SK-N-SH treated with all-trans-retinoic acid at 6 μM for 48 hours (cell line): ENCODE measurements around the gene PTGER3.

Experiments
- ATAC-seq: fragments of 200-7000 bp; cut with Tn5 transposase; 3 replicates; pipeline ENCODE4 v1.9.1; 2020; ENCODE audit warnings: mild to moderate bottlenecking, moderate library complexity
- ARNTL ChIP-seq: fragments of 450-650 bp; formaldehyde crosslinking; IDR thresholded peaks from 2 replicates; pipeline ENCODE4 v1.5.0; 2020; ENCODE audit warnings: low read depth, mild to moderate bottlenecking, moderate library complexity, borderline replicate concordance
- BACH2 ChIP-seq: fragments of 250-450 bp; sonication (Bioruptor Pico); IDR thresholded peaks from 2 replicates; pipeline ENCODE4 v1.9.0; 2021; ENCODE audit warnings: mild to moderate bottlenecking, borderline replicate concordance
- CSDC2 ChIP-seq: fragments of 250-450 bp; sonication (Bioruptor Pico); IDR thresholded peaks from 2 replicates; pipeline ENCODE4 v1.5.0; 2020; ENCODE audit warnings: mild to moderate bottlenecking, moderate library complexity
- ESRRG ChIP-seq: fragments of 250-450 bp; sonication (Bioruptor Pico); IDR thresholded peaks from 2 replicates; pipeline ENCODE4 v1.6.1; 2021; ENCODE audit warnings: mild to moderate bottlenecking
- ISL1 ChIP-seq: fragments of 250-450 bp; sonication (Bioruptor Pico); IDR thresholded peaks from 2 replicates; pipeline ENCODE4 v2.1.2; 2022; ENCODE audit warnings: mild to moderate bottlenecking, moderate library complexity
- OSR1 ChIP-seq: fragments of 250-450 bp; sonication (Bioruptor Pico); IDR thresholded peaks from 2 replicates; pipeline ENCODE4 v1.8.0; 2022; ENCODE audit warnings: moderate library complexity, mild to moderate bottlenecking, inconsistent platforms
- RARB ChIP-seq: fragments of 250-450 bp; sonication (Bioruptor Pico); IDR thresholded peaks from 2 replicates; pipeline ENCODE4 v1.8.0; 2021; ENCODE audit warnings: mild to moderate bottlenecking, moderate library complexity
- TCF4 ChIP-seq: fragments of 250-450 bp; sonication (Bioruptor Pico); IDR thresholded peaks from 2 replicates; pipeline ENCODE4 v1.8.0; 2021; ENCODE audit warnings: mild to moderate bottlenecking, moderate library complexity, borderline replicate concordance
- TOX ChIP-seq: fragments of 250-450 bp; sonication (Bioruptor Pico); IDR thresholded peaks from 2 replicates; pipeline ENCODE4 v1.8.0; 2021; ENCODE audit warnings: mild to moderate bottlenecking, moderate library complexity, borderline replicate concordance
- ZC3H10 ChIP-seq: fragments of 250-450 bp; sonication (Bioruptor Pico); IDR thresholded peaks from 2 replicates; pipeline ENCODE4 v1.5.1; 2021; ENCODE audit warnings: mild to moderate bottlenecking, moderate library complexity
- ZFP3 ChIP-seq: fragments of 250-450 bp; sonication (Bioruptor Pico); IDR thresholded peaks from 2 replicates; pipeline ENCODE4 v1.5.0; 2020; ENCODE audit warnings: mild to moderate bottlenecking, moderate library complexity
- ZFP30 ChIP-seq: fragments of 450-650 bp; formaldehyde crosslinking; IDR thresholded peaks from 2 replicates; pipeline ENCODE4 v1.5.0; 2022; ENCODE audit warnings: mild to moderate bottlenecking, moderate library complexity
- ZNF565 ChIP-seq: fragments of 450-650 bp; formaldehyde crosslinking; conservative IDR thresholded peaks from 2 replicates; pipeline ENCODE4 v1.5.0; 2020; ENCODE audit warnings: low read depth, mild to moderate bottlenecking, moderate library complexity
- ZNF70 ChIP-seq: fragments of 450-650 bp; formaldehyde crosslinking; IDR thresholded peaks from 2 replicates; pipeline ENCODE4 v1.5.0; 2020; ENCODE audit warnings: mild to moderate bottlenecking, moderate library complexity
- ZNF8 ChIP-seq: fragments of 450-650 bp; formaldehyde crosslinking; IDR thresholded peaks from 2 replicates; pipeline ENCODE4 v1.5.0; 2020; ENCODE audit warnings: mild to moderate bottlenecking, moderate library complexity
- TF ChIP-seq, protein P1 (sequence below): fragments of 250-450 bp; sonication (Bioruptor Pico); IDR thresholded peaks from 2 replicates; pipeline ENCODE4 v1.5.1; 2020; ENCODE audit warnings: low read depth, mild to moderate bottlenecking, moderate library complexity
- TF ChIP-seq, protein P2 (sequence below): fragments of 250-450 bp; sonication (Bioruptor Pico); IDR thresholded peaks from 2 replicates; pipeline ENCODE4 v1.8.0; 2021; ENCODE audit warnings: low read depth, mild to moderate bottlenecking, moderate library complexity, borderline replicate concordance
- TF ChIP-seq, protein P3 (sequence below): fragments of 250-450 bp; sonication (Bioruptor Pico); IDR thresholded peaks from 2 replicates; pipeline ENCODE4 v1.5.1; 2021; ENCODE audit warnings: mild to moderate bottlenecking, moderate library complexity
- TF ChIP-seq, protein P4 (sequence below): fragments of 250-450 bp; sonication (Bioruptor Pico); IDR thresholded peaks from 2 replicates; pipeline ENCODE4 v1.8.0; 2020; ENCODE audit warnings: mild to moderate bottlenecking, moderate library complexity, borderline replicate concordance
- TF ChIP-seq, protein P5 (sequence below): fragments of 250-450 bp; sonication (Bioruptor Pico); IDR thresholded peaks from 2 replicates; pipeline ENCODE4 v1.5.0; 2020; ENCODE audit warnings: mild to moderate bottlenecking, moderate library complexity

The PTGER3 gene

DNA sequence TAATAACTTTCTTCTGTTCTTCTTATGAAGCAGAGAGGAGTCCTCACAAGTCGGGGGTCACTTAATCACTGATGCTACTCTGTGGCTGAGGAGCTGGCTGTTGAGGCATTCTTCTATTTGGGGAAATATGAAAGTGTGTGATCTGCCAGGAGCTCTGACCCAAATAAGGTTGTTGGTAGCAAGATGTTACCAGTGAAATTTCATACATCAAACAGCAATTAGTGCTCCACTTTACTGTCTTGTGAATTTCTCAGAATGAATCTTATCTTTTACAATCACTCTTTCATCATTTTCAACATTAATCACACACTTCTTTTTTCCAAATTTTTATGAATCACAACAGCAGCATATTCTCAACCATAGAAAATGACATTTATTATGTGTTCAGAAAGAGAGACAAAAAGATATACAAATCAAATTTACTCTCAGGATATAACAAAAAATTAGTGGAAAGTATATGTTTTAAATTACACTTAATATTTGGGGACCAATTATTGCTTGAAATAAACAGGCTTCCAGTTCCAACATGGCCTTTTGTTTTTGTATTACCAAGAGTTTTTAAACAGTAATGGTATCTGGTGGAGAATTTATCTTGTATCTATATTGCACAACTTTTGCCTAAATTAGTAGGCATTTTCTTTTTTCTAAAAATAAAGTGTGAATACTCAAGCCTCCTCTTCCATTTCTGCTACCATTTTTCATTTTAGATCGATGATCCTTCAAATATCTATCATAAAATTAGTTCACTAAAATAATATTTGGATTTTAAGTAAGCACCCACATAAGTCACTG, 9.6 kb downstream of the PTGER3 start (continued):
- TF ChIP-seq, protein P1, sequence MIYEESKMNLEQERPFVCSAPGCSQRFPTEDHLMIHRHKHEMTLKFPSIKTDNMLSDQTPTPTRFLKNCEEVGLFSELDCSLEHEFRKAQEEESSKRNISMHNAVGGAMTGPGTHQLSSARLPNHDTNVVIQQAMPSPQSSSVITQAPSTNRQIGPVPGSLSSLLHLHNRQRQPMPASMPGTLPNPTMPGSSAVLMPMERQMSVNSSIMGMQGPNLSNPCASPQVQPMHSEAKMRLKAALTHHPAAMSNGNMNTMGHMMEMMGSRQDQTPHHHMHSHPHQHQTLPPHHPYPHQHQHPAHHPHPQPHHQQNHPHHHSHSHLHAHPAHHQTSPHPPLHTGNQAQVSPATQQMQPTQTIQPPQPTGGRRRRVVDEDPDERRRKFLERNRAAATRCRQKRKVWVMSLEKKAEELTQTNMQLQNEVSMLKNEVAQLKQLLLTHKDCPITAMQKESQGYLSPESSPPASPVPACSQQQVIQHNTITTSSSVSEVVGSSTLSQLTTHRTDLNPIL: no peak
- no peak for TF ChIP-seq ISL1 (CRISPR knock-in tag)

DNA sequence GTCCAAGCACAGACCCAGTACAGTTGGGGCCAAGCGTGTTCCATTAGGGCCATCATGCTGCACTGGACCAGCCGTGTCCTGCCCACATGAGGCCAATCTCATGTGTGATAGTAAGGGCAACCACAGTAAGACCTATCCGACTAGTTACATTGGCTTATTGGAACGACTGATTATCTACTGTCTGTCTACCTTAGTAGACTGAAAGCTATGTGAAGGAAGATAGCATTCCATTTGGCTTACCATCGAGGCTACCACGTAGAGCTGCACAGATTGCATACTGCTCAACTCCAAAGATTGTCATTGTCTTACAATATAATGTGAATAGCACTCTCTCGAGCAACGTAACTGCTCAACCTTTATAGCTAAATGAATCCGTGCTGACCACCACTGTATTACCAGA, 10.6 kb downstream of the PTGER3 start:
- TF ChIP-seq, protein P2, sequence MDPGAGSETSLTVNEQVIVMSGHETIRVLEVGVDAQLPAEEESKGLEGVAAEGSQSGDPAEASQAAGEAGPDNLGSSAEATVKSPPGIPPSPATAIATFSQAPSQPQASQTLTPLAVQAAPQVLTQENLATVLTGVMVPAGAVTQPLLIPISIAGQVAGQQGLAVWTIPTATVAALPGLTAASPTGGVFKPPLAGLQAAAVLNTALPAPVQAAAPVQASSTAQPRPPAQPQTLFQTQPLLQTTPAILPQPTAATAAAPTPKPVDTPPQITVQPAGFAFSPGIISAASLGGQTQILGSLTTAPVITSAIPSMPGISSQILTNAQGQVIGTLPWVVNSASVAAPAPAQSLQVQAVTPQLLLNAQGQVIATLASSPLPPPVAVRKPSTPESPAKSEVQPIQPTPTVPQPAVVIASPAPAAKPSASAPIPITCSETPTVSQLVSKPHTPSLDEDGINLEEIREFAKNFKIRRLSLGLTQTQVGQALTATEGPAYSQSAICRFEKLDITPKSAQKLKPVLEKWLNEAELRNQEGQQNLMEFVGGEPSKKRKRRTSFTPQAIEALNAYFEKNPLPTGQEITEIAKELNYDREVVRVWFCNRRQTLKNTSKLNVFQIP (CRISPR knock-in tag): no peak
- TF ChIP-seq CSDC2 (CRISPR knock-in tag) (no peak), ZFP3 (CRISPR knock-in tag) (no peak), ZNF8 (CRISPR knock-in tag) (no peak), ARNTL (CRISPR knock-in tag) (no peak), ZNF565 (CRISPR knock-in tag) (no peak), ZNF70 (no peak), BACH2 (CRISPR knock-in tag) (no peak)
- TF ChIP-seq, all 23 proteins: peak for 0
- no peak for ATAC-seq

DNA sequence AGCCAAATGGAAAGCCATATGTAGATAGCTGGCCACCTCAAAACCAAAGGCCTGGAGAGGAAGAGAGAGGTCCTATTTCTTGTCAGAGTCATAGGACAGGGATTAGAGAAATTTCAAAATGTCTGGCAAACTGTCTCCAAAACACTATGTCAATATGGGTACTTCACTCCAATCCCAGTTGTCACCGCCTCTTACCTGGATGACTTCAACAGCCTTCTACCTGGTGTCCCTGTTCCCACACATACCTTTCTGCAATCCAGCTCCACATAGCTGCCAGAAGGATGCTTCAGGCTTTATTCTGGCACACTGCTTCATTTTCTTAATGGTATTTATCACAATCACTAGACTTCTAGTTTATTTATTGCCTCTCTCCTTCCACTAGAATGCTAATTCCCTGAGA, 14.5 kb downstream of the PTGER3 start:
- ATAC-seq: no peak
- TF ChIP-seq ZNF8 (CRISPR knock-in tag) (no peak), ISL1 (CRISPR knock-in tag) (no peak), OSR1 (CRISPR knock-in tag) (no peak), CSDC2 (CRISPR knock-in tag) (no peak)
- TF ChIP-seq, protein P3, sequence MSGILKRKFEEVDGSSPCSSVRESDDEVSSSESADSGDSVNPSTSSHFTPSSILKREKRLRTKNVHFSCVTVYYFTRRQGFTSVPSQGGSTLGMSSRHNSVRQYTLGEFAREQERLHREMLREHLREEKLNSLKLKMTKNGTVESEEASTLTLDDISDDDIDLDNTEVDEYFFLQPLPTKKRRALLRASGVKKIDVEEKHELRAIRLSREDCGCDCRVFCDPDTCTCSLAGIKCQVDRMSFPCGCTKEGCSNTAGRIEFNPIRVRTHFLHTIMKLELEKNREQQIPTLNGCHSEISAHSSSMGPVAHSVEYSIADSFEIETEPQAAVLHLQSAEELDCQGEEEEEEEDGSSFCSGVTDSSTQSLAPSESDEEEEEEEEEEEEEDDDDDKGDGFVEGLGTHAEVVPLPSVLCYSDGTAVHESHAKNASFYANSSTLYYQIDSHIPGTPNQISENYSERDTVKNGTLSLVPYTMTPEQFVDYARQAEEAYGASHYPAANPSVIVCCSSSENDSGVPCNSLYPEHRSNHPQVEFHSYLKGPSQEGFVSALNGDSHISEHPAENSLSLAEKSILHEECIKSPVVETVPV (CRISPR knock-in tag): no peak
- TF ChIP-seq, protein P4, sequence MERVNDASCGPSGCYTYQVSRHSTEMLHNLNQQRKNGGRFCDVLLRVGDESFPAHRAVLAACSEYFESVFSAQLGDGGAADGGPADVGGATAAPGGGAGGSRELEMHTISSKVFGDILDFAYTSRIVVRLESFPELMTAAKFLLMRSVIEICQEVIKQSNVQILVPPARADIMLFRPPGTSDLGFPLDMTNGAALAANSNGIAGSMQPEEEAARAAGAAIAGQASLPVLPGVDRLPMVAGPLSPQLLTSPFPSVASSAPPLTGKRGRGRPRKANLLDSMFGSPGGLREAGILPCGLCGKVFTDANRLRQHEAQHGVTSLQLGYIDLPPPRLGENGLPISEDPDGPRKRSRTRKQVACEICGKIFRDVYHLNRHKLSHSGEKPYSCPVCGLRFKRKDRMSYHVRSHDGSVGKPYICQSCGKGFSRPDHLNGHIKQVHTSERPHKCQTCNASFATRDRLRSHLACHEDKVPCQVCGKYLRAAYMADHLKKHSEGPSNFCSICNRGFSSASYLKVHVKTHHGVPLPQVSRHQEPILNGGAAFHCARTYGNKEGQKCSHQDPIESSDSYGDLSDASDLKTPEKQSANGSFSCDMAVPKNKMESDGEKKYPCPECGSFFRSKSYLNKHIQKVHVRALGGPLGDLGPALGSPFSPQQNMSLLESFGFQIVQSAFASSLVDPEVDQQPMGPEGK (CRISPR knock-in tag): no peak
- TF ChIP-seq, protein P2 (CRISPR knock-in tag): no peak

DNA sequence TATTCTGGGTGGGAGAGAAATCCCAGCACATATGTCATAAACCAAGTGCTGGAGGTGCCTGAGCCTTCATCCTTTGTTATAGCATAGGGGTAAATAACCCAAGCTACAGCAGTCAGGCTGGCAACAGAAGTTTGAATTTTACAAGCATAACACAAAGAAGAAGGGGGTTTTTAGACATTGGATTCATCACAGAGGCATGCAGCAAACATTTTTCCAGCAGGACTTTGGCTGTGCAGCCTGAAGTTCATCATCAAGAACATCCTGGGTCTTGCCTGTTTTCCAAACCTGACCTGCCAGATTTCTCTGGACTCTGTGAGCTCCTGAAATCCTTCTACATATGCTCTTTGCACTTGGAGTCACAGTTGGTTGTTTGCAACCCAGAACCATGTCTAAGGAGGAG, 16.2 kb downstream of the PTGER3 start:
- no peak; the same call in 2 of the 3 replicates for ATAC-seq
- TF ChIP-seq ISL1 (CRISPR knock-in tag): no peak

DNA sequence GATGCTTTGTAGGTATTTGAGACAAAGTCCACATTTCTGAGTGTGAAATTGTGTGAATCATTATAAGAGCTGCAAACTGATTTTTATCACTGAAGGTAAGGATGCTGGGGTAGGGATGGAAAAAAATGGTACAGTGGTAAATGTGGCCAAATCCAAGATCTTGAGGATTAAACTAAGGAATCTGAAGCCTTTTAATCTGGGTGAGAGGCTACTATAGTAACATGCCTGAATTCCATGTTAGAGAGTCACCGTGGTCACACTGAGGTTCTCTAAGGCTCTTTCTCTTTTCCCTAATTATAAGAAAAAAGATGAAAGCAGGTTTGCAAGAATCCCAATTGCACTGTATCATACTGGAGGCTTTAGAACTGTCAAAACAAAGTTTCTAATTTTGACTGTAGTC, 17.6 kb downstream of the PTGER3 start:
- no peak for ATAC-seq
- TF ChIP-seq CSDC2 (CRISPR knock-in tag) (no peak), ARNTL (CRISPR knock-in tag) (no peak), TCF4 (CRISPR knock-in tag) (no peak), ISL1 (CRISPR knock-in tag) (no peak), OSR1 (CRISPR knock-in tag) (no peak), ZNF8 (CRISPR knock-in tag) (no peak), ZNF70 (no peak), TOX (CRISPR knock-in tag) (no peak), ZC3H10 (CRISPR knock-in tag) (no peak), ESRRG (CRISPR knock-in tag) (no peak), RARB (CRISPR knock-in tag) (no peak), ZFP30 (CRISPR knock-in tag) (no peak), BACH2 (CRISPR knock-in tag) (no peak)
- TF ChIP-seq, protein P1: no peak
- TF ChIP-seq, protein P5, sequence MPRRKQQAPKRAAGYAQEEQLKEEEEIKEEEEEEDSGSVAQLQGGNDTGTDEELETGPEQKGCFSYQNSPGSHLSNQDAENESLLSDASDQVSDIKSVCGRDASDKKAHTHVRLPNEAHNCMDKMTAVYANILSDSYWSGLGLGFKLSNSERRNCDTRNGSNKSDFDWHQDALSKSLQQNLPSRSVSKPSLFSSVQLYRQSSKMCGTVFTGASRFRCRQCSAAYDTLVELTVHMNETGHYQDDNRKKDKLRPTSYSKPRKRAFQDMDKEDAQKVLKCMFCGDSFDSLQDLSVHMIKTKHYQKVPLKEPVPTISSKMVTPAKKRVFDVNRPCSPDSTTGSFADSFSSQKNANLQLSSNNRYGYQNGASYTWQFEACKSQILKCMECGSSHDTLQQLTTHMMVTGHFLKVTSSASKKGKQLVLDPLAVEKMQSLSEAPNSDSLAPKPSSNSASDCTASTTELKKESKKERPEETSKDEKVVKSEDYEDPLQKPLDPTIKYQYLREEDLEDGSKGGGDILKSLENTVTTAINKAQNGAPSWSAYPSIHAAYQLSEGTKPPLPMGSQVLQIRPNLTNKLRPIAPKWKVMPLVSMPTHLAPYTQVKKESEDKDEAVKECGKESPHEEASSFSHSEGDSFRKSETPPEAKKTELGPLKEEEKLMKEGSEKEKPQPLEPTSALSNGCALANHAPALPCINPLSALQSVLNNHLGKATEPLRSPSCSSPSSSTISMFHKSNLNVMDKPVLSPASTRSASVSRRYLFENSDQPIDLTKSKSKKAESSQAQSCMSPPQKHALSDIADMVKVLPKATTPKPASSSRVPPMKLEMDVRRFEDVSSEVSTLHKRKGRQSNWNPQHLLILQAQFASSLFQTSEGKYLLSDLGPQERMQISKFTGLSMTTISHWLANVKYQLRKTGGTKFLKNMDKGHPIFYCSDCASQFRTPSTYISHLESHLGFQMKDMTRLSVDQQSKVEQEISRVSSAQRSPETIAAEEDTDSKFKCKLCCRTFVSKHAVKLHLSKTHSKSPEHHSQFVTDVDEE (CRISPR knock-in tag): no peak
